H1 (cell line): ENCODE data around the gene ILF2. TPM values are rescaled to one million over a fixed set of nuclear protein-coding genes. Genes with fewer than 3 reads are reported as not detected.

ENCODE experiments used
- CTCF ChIA-PET: fragments of 300-600 bp; sonication (Branson Sonifier 250); formaldehyde crosslinking; loops from one replicate; lab custom pipeline; 2021; ENCODE audit not compliant: partially characterized antibody; lab: Charles Lee
- POLR2A ChIA-PET: fragments of 300-600 bp; sonication (Branson Sonifier 250); formaldehyde crosslinking; loops from one replicate; lab custom pipeline; 2021; ENCODE audit warnings: inconsistent platforms; ENCODE audit not compliant: partially characterized antibody; lab: Charles Lee
- DNase-seq, 2 experiments: peaks; one replicate each; pipeline versions ENCODE4 v3.0.0 to v3.0.0-alpha.2; 2010 to 2022; ENCODE audit warnings: low spot score in 2 of 2, low read depth in 1 of 2, mixed read lengths in 1 of 2
- FAIRE-seq: peaks from 2 replicates; lab custom pipeline; 2011; peaks lifted over from hg19 to GRCh38; lab: Jason Lieb, UNC
- H2AFZ ChIP-seq: 2 replicates; pipeline ENCODE4 v1.8.1; 2012; ENCODE audit warnings: low read length, inconsistent platforms
- H2AK5ac ChIP-seq: 2 replicates; pipeline ENCODE4 v1.6.1; 2013; ENCODE audit warnings: low read depth, low read length
- H2BK120ac ChIP-seq: replicated peaks from 2 replicates; pipeline ENCODE3; 2013; ENCODE audit warnings: low read depth, low read length, inconsistent platforms
- H2BK12ac ChIP-seq: 2 replicates; pipeline ENCODE4 v1.6.1; 2013; ENCODE audit warnings: low read depth, low read length
- H2BK15ac ChIP-seq: 2 replicates; pipeline ENCODE4 v1.6.1; 2013; ENCODE audit warnings: low read length
- H2BK20ac ChIP-seq: 2 replicates; pipeline ENCODE4 v1.6.1; 2013; ENCODE audit warnings: low read length
- H2BK5ac ChIP-seq: 2 replicates; pipeline ENCODE4 v1.6.1; 2013; ENCODE audit warnings: low read depth, low read length
- H3K14ac ChIP-seq: 2 replicates; pipeline ENCODE4 v1.6.1; 2013; ENCODE audit warnings: inconsistent platforms; ENCODE audit not compliant: insufficient read length
- H3K18ac ChIP-seq: 2 replicates; pipeline ENCODE4 v1.6.1; 2013; ENCODE audit warnings: low read length; ENCODE audit errors: extremely low read depth
- H3K23ac ChIP-seq: 2 replicates; pipeline ENCODE4 v1.6.1; 2013; ENCODE audit warnings: inconsistent platforms; ENCODE audit not compliant: insufficient read length
- H3K23me2 ChIP-seq: 2 replicates; pipeline ENCODE4 v1.6.1; 2013; ENCODE audit warnings: low read depth, low read length
- H3K27ac ChIP-seq: 2 replicates; pipeline ENCODE4 v1.6.1; 2011; ENCODE audit warnings: low read depth, low read length, inconsistent platforms
- H3K27me3 ChIP-seq, 4 experiments: replicated peaks in 1 of 4; 1 replicate in 1 of 4; 2 replicates in 3 of 4; pipeline versions ENCODE4 v1.6.1 to v1.8.1; 2011 to 2013; ENCODE audit warnings: low read length in 3 of 4, mild to moderate bottlenecking in 3 of 4, inconsistent platforms in 2 of 4, mixed read lengths in 2 of 4, moderate library complexity in 1 of 4; ENCODE audit not compliant: control insufficient read depth in 3 of 4, insufficient read depth in 3 of 4; ENCODE audit errors: extremely low read depth in 1 of 4
- H3K36me3 ChIP-seq, 4 experiments: 2 replicates each; pipeline versions ENCODE4 v1.6.1 to v1.8.1; 2011 to 2013; ENCODE audit warnings: mild to moderate bottlenecking in 4 of 4, low read length in 3 of 4, moderate library complexity in 2 of 4, control low read depth in 1 of 4, inconsistent platforms in 1 of 4; ENCODE audit not compliant: insufficient read depth in 4 of 4, control insufficient read depth in 2 of 4
- H3K4ac ChIP-seq: replicated peaks from 2 replicates; pipeline ENCODE3; 2013; ENCODE audit warnings: low read length, low read depth, mixed read lengths, inconsistent platforms; ENCODE audit not compliant: insufficient read length
- H3K4me1 ChIP-seq, 4 experiments: replicated peaks in 1 of 4; 1 replicate in 1 of 4; 2 replicates in 3 of 4; pipeline versions ENCODE4 v1.6.1 to v1.8.1; 2011 to 2013; ENCODE audit warnings: low read length in 3 of 4, inconsistent platforms in 2 of 4, mixed read lengths in 1 of 4; ENCODE audit not compliant: insufficient read depth in 4 of 4, control insufficient read depth in 3 of 4
- H3K4me2 ChIP-seq, 2 experiments: 2 replicates each; pipeline versions ENCODE4 v1.6.1 to v1.8.1; 2011 to 2013; ENCODE audit warnings: low read depth in 2 of 2, low read length in 2 of 2, control low read depth in 1 of 2, inconsistent platforms in 1 of 2, mild to moderate bottlenecking in 1 of 2; ENCODE audit not compliant: insufficient read depth in 1 of 2
- H3K4me3 ChIP-seq, 4 experiments: fragments of 200-600, 300-600 bp in 1 of 4; sonication (generic), shearing (Covaris generic), sonication (Bioruptor Twin) in 1 of 4; 2 replicates each; pipeline versions ENCODE4 v1.5.1 to v1.8.1; 2011 to 2016; ENCODE audit warnings: low read length in 4 of 4, low read depth in 3 of 4, control low read depth in 2 of 4, inconsistent platforms in 2 of 4, mild to moderate bottlenecking in 2 of 4, mixed read lengths in 1 of 4, moderate library complexity in 1 of 4; ENCODE audit not compliant: insufficient read depth in 2 of 4; ENCODE audit errors: extremely low read depth in 1 of 4
- H3K56ac ChIP-seq: replicated peaks from 2 replicates; pipeline ENCODE3; 2013; ENCODE audit warnings: low read depth, mild to moderate bottlenecking, mixed read lengths, low read length, inconsistent platforms; ENCODE audit not compliant: insufficient read length
- H3K79me1 ChIP-seq: 2 replicates; pipeline ENCODE4 v1.6.1; 2013; ENCODE audit warnings: low read depth, low read length, control low read depth
- H3K79me2 ChIP-seq, 2 experiments: 2 replicates each; pipeline versions ENCODE4 v1.6.1 to v1.8.1; 2012 to 2013; ENCODE audit warnings: low read length in 2 of 2, mild to moderate bottlenecking in 2 of 2, inconsistent platforms in 1 of 2; ENCODE audit not compliant: insufficient read depth in 2 of 2, control insufficient read depth in 1 of 2
- H3K9ac ChIP-seq, 4 experiments: replicated peaks in 1 of 4; 1 replicate in 1 of 4; 2 replicates in 3 of 4; pipeline versions ENCODE4 v1.6.1 to v1.8.1; 2011 to 2013; ENCODE audit warnings: low read depth in 3 of 4, low read length in 3 of 4, control low read depth in 2 of 4, mild to moderate bottlenecking in 2 of 4, moderate library complexity in 2 of 4, inconsistent platforms in 1 of 4; ENCODE audit errors: extremely low read depth in 1 of 4
- H3K9me3 ChIP-seq, 2 experiments: 2 replicates each; pipeline versions ENCODE4 v1.6.1 to v1.8.1; 2012 to 2013; ENCODE audit warnings: mild to moderate bottlenecking in 2 of 2, moderate library complexity in 2 of 2, control low read depth in 1 of 2, inconsistent platforms in 1 of 2, low read depth in 1 of 2, low read length in 1 of 2, mixed read lengths in 1 of 2; ENCODE audit not compliant: insufficient read depth in 2 of 2
- H4K20me1 ChIP-seq, 2 experiments: replicated peaks in 1 of 2; 2 replicates each; pipeline versions ENCODE3 to v1.8.1; 2011 to 2013; ENCODE audit warnings: inconsistent platforms in 2 of 2, low read length in 2 of 2, mild to moderate bottlenecking in 1 of 2; ENCODE audit not compliant: insufficient read depth in 2 of 2, control insufficient read depth in 1 of 2
- H4K5ac ChIP-seq: 2 replicates; pipeline ENCODE4 v1.6.1; 2013; ENCODE audit warnings: low read length, low read depth, mixed read lengths, inconsistent platforms; ENCODE audit not compliant: insufficient read length
- H4K8ac ChIP-seq: 2 replicates; pipeline ENCODE4 v1.8.0; 2013; ENCODE audit warnings: mild to moderate bottlenecking, moderate library complexity, low read length, inconsistent platforms; ENCODE audit not compliant: insufficient read depth; ENCODE audit errors: extremely low read depth
- H4K91ac ChIP-seq: replicated peaks from 2 replicates; pipeline ENCODE3; 2013; ENCODE audit warnings: low read length, mixed read lengths, inconsistent platforms; ENCODE audit not compliant: insufficient read length
- CBX5 ChIP-seq: fragments of 300-800, 300-1000 bp; sonication (generic); IDR thresholded peaks from 2 replicates; pipeline ENCODE4 v1.7.1; 2016; ENCODE audit warnings: antibody characterized with exemption, low read length, low read depth
- HDAC6 ChIP-seq: IDR thresholded peaks from one replicate; pipeline ENCODE4 v1.7.1; 2012; ENCODE audit warnings: low read depth, mild to moderate bottlenecking, inconsistent platforms, low read length, moderate library complexity
- RAD21 ChIP-seq, 2 experiments: IDR thresholded peaks in 1 of 2; conservative IDR thresholded peaks in 1 of 2; 2 replicates each; pipeline ENCODE4 v1.6.1; 2011; ENCODE audit warnings: low read depth in 2 of 2, low read length in 2 of 2, improper control_type of control experiment in 1 of 2, inconsistent platforms in 1 of 2, mild to moderate bottlenecking in 1 of 2, moderate library complexity in 1 of 2
- TAF1 ChIP-seq: IDR thresholded peaks from 2 replicates; pipeline ENCODE4 v1.6.1; 2011; ENCODE audit warnings: mild to moderate bottlenecking, low read depth, low read length
- WGBS, 2 experiments: shearing (Covaris generic) in 1 of 2; methylation state at CpG; one replicate each; pipeline versions ENCODE4 v1.1.6 to v1.1.7; 2013 to 2015; ENCODE audit warnings: low lambda C conversion rate in 2 of 2, mixed read lengths in 2 of 2, inconsistent platforms in 1 of 2, low coverage in 1 of 2, missing lambda C conversion rate in 1 of 2; ENCODE audit not compliant: insufficient replicate concordance in 2 of 2, insufficient coverage in 1 of 2, insufficient read length in 1 of 2; ENCODE audit errors: extremely low coverage in 1 of 2, missing lambda C conversion rate in 1 of 2; 5-methylcytosine and 5-hydroxymethylcytosine counted together
- polyA plus RNA-seq, 7 experiments: library from polyadenylated mRNA; depleted of rRNA in 3 of 7; stranded (reverse) in 5 of 7; unstranded in 2 of 7; fragments of >200 nt in 5 of 7; fragments of 200-250 nt in 2 of 7; gene quantifications; 1 replicate in 5 of 7; 2 replicates in 1 of 7; 4 replicates in 1 of 7; pipeline versions ENCODE4 v1.2.1 to v1.2.3, GENCODE V29; 2011 to 2013; ENCODE audit warnings: missing spikeins in 2 of 7, mixed read lengths in 2 of 7
- total RNA-seq: library from RNA; stranded (reverse); fragmentation: NEBNext Ultra II Directional; extraction: Animal tissue kit (Norgen Biotek cat#: 25700); gene quantifications from 2 replicates; pipeline ENCODE4 v1.2.1, GENCODE V29; 2021

ILF2 gene
- total and polyA plus RNA-seq, 2 of the 8 experiments (the other 6 are each of a cell fraction or from before 2014, with no cell fraction given): 389 to 474 TPM

DNA sequence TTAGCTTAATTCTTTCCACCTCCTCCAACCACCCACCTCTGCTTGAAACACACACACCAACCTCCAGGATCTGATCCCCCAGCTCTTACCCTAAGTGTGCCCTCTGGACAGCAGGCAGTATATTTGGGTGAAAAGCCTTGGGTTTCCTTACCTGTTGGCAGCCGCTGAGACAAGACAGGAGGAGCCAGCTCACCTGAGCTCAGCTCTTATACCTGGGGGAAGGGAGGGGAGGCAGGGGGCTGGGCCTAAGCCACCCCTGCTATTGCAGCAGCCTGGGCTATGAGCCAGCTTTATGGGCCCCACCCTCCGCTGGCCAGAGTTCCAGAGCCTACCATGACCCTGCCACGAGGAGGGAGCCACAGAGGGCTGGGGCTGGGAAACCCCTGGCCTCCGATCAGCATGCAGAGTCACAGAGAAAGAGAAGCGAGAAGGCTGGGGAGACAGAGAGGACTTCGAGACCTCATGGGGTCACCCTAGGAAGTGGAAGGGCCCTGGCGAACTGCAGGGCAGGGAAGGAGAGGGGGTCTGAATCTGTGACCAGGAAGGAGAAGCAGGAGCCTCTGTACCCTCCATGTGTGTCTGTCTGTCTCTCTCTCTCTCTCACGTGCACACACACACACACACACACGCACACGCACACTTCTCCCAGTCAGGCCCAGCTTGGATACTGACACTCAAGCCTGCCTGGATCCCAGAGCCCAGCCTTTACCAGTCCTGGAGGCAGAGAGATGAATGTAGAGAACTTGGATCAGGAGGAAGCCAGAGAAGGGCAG, 54.5 kb downstream of the ILF2 start, which contains the start of gene S100A14:
S100A14 (minus strand) TSS at position 182 of the 773 bp plus-strand sequence. CDS start 467 bp downstream, outside the sequence.
- CTCF ChIA-PET: interaction anchor here (0.6 to 15.9 kb wide), 20 partner anchors 9 to 263 kb away, joined by 3 to 224 read pairs (median 6); partner anchors contain the start of genes S100A1, S100A13, S100A2 and S100A6
- no peak within 1 kb of the TSS for H3K4me2 ChIP-seq
- POLR2A ChIA-PET: interaction anchor here (0.5 to 15.3 kb wide), 4 partner anchors 12 to 83 kb away, joined by 3 to 261 read pairs (median 4); partner anchors contain the start of genes CHTOP, S100A1 and S100A13

More for the DNA sequence above, 54.5 kb downstream of the ILF2 start, which contains the start of gene S100A14:
- Histone ChIP-seq H2AK5ac (peak within 1 kb of the TSS; percentile 40; the same call in 1 of the 2 replicates), H3K9me3 (no peaks in the 10 kb centered on the region), H2AFZ (no peak within 1 kb of the TSS), H2BK15ac (peak within 1 kb of the TSS; percentile 88; the same call in 1 of the 2 replicates), H3K4ac (no peak within 1 kb of the TSS), H3K36me3 (peaks cover 0 to 6% (median 0%) of the 10 kb centered on the region in 4 experiments; a peak in 4 of 8 replicates), H2BK120ac (no peak within 1 kb of the TSS), H4K91ac (peak within 1 kb of the TSS; percentile 81), H4K20me1 (no peaks in the 10 kb centered on the region), H2BK20ac (peak within 1 kb of the TSS; percentile 72), H4K8ac (no peak within 1 kb of the TSS; the same call in none of the 2 replicates), H2BK12ac (peak within 1 kb of the TSS; percentile 80; the same call in 1 of the 2 replicates), H3K4me1 (peaks cover 0 to 21% (median 11%) of the 10 kb centered on the region in 4 experiments; a peak in 6 of 7 replicates), H3K56ac (no peak within 1 kb of the TSS), H3K79me1 (no peaks in the 10 kb centered on the region), H4K5ac (no peak within 1 kb of the TSS), H3K9ac (no peak within 1 kb of the TSS), H3K14ac (no peak within 1 kb of the TSS), H3K23me2 (peaks cover 3% of the 10 kb centered on the region), H3K27me3 (no peaks in the 10 kb centered on the region; a peak in 1 of 7 replicates), H3K79me2 (no peaks in the 10 kb centered on the region), H3K18ac (peak within 1 kb of the TSS; percentile 71), H2BK5ac (0 out of 2 replicates have a peak within 1 kb of the TSS, but pooled peaks have one; percentile 44), H3K27ac (no peak within 1 kb of the TSS), H3K4me3 (no peak within 1 kb of the TSS), H3K23ac (no peak within 1 kb of the TSS)
- FAIRE-seq (no peak), DNase-seq (no peak)
- TF ChIP-seq CBX5 (no peak), RAD21 (IDR thresholded peaks at IDR 0.05 in 1 of 2, conservative IDR thresholded peaks at IDR 0.05 in 1 of 2; ENCODE audit: low read depth in 2 of 2, low read length in 2 of 2) (no peak), TAF1 (0 out of 2 replicates have a peak, but pooled peaks have one; percentile 21), HDAC6 (no peak)
- 72% methylated on average over 9 of the region's 10 CpGs; no CpG with 5 or more reads in 1 of the 2 experiments for WGBS, 2 experiments
